Right hindlimb (tissue), 1 donor: ENCODE results near the gene NCAM2.
"Not testable (repeated sequence)": the region's sequence is repeated elsewhere in the genome, so short reads cannot be mapped to it uniquely, and the experiment has no call there.

Source experiments
- DNase-seq: peaks from one replicate; pipeline ENCODE4 v3.0.0-alpha.2; 2018

Gene NCAM2

GRCh38 chr21:21345296-21345695 lies 347.1 kb downstream of the NCAM2 start:
- DNase-seq: no peak

GRCh38 chr21:21345872-21346271 lies 347.7 kb downstream of the NCAM2 start:
- DNase-seq: no peak

- no peak for DNase-seq
Measured at GRCh38 chr21:21366277-21366676, 368.1 kb downstream of the NCAM2 start.

GRCh38 chr21:21367583-21367982 lies 369.4 kb downstream of the NCAM2 start:
- DNase-seq: no peak

- no peak for DNase-seq
Measured at GRCh38 chr21:21373969-21374368, 375.8 kb downstream of the NCAM2 start.

- DNase-seq: no peak
Measured at GRCh38 chr21:21383126-21383525, 384.9 kb downstream of the NCAM2 start.

- DNase-seq: no peak
Measured at GRCh38 chr21:21384977-21385376, 386.8 kb downstream of the NCAM2 start.

GRCh38 chr21:21385404-21385803 lies 387.2 kb downstream of the NCAM2 start:
- DNase-seq: no peak

- no peak for DNase-seq
Measured at GRCh38 chr21:21387916-21388315, 389.7 kb downstream of the NCAM2 start.

- no peak for DNase-seq
Measured at GRCh38 chr21:21394064-21394463, 395.9 kb downstream of the NCAM2 start.

- DNase-seq: no peak
Measured at GRCh38 chr21:21396424-21396823, 398.2 kb downstream of the NCAM2 start.

GRCh38 chr21:21397464-21397863 lies 399.3 kb downstream of the NCAM2 start:
- DNase-seq: no peak

- no peak for DNase-seq
Measured at GRCh38 chr21:21401444-21401843, 403.2 kb downstream of the NCAM2 start.

- DNase-seq: not testable (repeated sequence)
Measured at GRCh38 chr21:21402187-21402586, 404.0 kb downstream of the NCAM2 start.

GRCh38 chr21:21404261-21404660 lies 406.1 kb downstream of the NCAM2 start:
- DNase-seq: not testable (repeated sequence)

- DNase-seq: no peak
Measured at GRCh38 chr21:21406921-21407320, 408.7 kb downstream of the NCAM2 start.

- DNase-seq: no peak
Measured at GRCh38 chr21:21412096-21412495, 413.9 kb downstream of the NCAM2 start.

- no peak for DNase-seq
Measured at GRCh38 chr21:21415741-21416140, 417.5 kb downstream of the NCAM2 start.

- DNase-seq: no peak
Measured at GRCh38 chr21:21434944-21435343, 436.7 kb downstream of the NCAM2 start.

- DNase-seq: no peak
Measured at GRCh38 chr21:21436012-21436534, 437.9 kb downstream of the NCAM2 start.

- no peak for DNase-seq
Measured at GRCh38 chr21:21439761-21440160, 441.6 kb downstream of the NCAM2 start.

GRCh38 chr21:21457077-21457476 lies 458.9 kb downstream of the NCAM2 start:
- DNase-seq: no peak

- DNase-seq: no peak
Measured at GRCh38 chr21:21458124-21458631, 460.0 kb downstream of the NCAM2 start.

GRCh38 chr21:21460979-21461378 lies 462.8 kb downstream of the NCAM2 start:
- no peak for DNase-seq

- peak; percentile 18 for DNase-seq
Measured at GRCh38 chr21:21463456-21463855, 465.2 kb downstream of the NCAM2 start.
